ENCODE data around the gene ULBP1.
"Not testable (repeated sequence)": the region's sequence is repeated elsewhere in the genome, so short reads cannot be mapped to it uniquely, and the experiment has no call there.

The ULBP1 gene

GRCh38 chr6:149951096-149951495 is 12.6 kb upstream of the ULBP1 start:
- no peak for TF ChIP-seq EZH2 (IDR thresholded peaks at IDR 0.05; ENCODE audit: borderline replicate concordance, low read length)
- TF ChIP-seq CTCF (IDR thresholded peaks at IDR 0.05; ENCODE audit: low read length) = no peak
- H3K4me3 ChIP-seq (ENCODE audit: low read depth, low read length, poor library complexity, severe bottlenecking) = no peak overlapping the region
- H3K9ac ChIP-seq (ENCODE audit: low read length) = no peak overlapping the region

GRCh38 chr6:149951626-149952025 is 12.1 kb upstream of the ULBP1 start:
- H3K4me2 ChIP-seq (ENCODE audit: low read length) = no peak overlapping the region
- H3K27ac ChIP-seq (ENCODE audit: low read depth, low read length, poor library complexity, severe bottlenecking) = no peak overlapping the region
- no peak overlapping the region for H2AFZ ChIP-seq (ENCODE audit: low read length)
- H3K4me3 ChIP-seq (ENCODE audit: low read depth, low read length, poor library complexity, severe bottlenecking) = no peak overlapping the region
- no peaks in the 10 kb centered on the region for H3K36me3 ChIP-seq (ENCODE audit: insufficient read depth, low read length)
- H3K9ac ChIP-seq (ENCODE audit: low read length) = no peak overlapping the region
- H3K9me3 ChIP-seq (ENCODE audit: low read length) = no peaks in the 10 kb centered on the region
- no peak for TF ChIP-seq CTCF (IDR thresholded peaks at IDR 0.05; ENCODE audit: low read length)
- no peak for TF ChIP-seq EZH2 (IDR thresholded peaks at IDR 0.05; ENCODE audit: borderline replicate concordance, low read length)
- H3K27me3 ChIP-seq (ENCODE audit: insufficient read depth, low read length) = no peaks in the 10 kb centered on the region
- H3K79me2 ChIP-seq (ENCODE audit: insufficient read depth, low read length) = no peaks in the 10 kb centered on the region
- no peaks in the 10 kb centered on the region for H3K4me1 ChIP-seq (ENCODE audit: insufficient read depth, low read length, severe bottlenecking)
- no peaks in the 10 kb centered on the region for H4K20me1 ChIP-seq (ENCODE audit: insufficient read depth, low read length)
- no peaks in the 10 kb centered on the region for H3K9me2 ChIP-seq (ENCODE audit: low read depth, low read length)
- H3F3A ChIP-seq (ENCODE audit: insufficient read depth, low read length) = no peaks in the 10 kb centered on the region

More at GRCh38 chr6:149951096-149951495, 12.6 kb upstream of the ULBP1 start:
- Histone ChIP-seq H3K9me3 (ENCODE audit: low read length) (no peaks in the 10 kb centered on the region), H3K27me3 (ENCODE audit: insufficient read depth, low read length) (no peaks in the 10 kb centered on the region), H3K9me2 (ENCODE audit: low read depth, low read length) (no peaks in the 10 kb centered on the region), H2AFZ (ENCODE audit: low read length) (no peak overlapping the region), H3K79me2 (ENCODE audit: insufficient read depth, low read length) (no peaks in the 10 kb centered on the region), H3F3A (ENCODE audit: insufficient read depth, low read length) (no peaks in the 10 kb centered on the region), H3K36me3 (ENCODE audit: insufficient read depth, low read length) (no peaks in the 10 kb centered on the region), H4K20me1 (ENCODE audit: insufficient read depth, low read length) (no peaks in the 10 kb centered on the region), H3K4me2 (ENCODE audit: low read length) (no peak overlapping the region), H3K4me1 (ENCODE audit: insufficient read depth, low read length, severe bottlenecking) (no peaks in the 10 kb centered on the region), H3K27ac (ENCODE audit: low read depth, low read length, poor library complexity, severe bottlenecking) (no peak overlapping the region)

GRCh38 chr6:149953390-149953789 is 10.4 kb upstream of the ULBP1 start:
- not testable (repeated sequence) for H3K4me2 ChIP-seq (ENCODE audit: low read length); H3F3A ChIP-seq (ENCODE audit: insufficient read depth, low read length); H2AFZ ChIP-seq (ENCODE audit: low read length); H4K20me1 ChIP-seq (ENCODE audit: insufficient read depth, low read length); H3K27ac ChIP-seq (ENCODE audit: low read depth, low read length, poor library complexity, severe bottlenecking); H3K27me3 ChIP-seq (ENCODE audit: insufficient read depth, low read length); H3K9me2 ChIP-seq (ENCODE audit: low read depth, low read length); H3K36me3 ChIP-seq (ENCODE audit: insufficient read depth, low read length); H3K4me3 ChIP-seq (ENCODE audit: low read depth, low read length, poor library complexity, severe bottlenecking); H3K9ac ChIP-seq (ENCODE audit: low read length); H3K4me1 ChIP-seq (ENCODE audit: insufficient read depth, low read length, severe bottlenecking); H3K9me3 ChIP-seq (ENCODE audit: low read length); H3K79me2 ChIP-seq (ENCODE audit: insufficient read depth, low read length)

GRCh38 chr6:149953934-149954327 is 9.8 kb upstream of the ULBP1 start:
- H3K9me3 ChIP-seq (ENCODE audit: low read length); H3K36me3 ChIP-seq (ENCODE audit: insufficient read depth, low read length); H4K20me1 ChIP-seq (ENCODE audit: insufficient read depth, low read length); H3F3A ChIP-seq (ENCODE audit: insufficient read depth, low read length); H3K79me2 ChIP-seq (ENCODE audit: insufficient read depth, low read length); H3K4me3 ChIP-seq (ENCODE audit: low read depth, low read length, poor library complexity, severe bottlenecking); H3K9me2 ChIP-seq (ENCODE audit: low read depth, low read length); H3K4me2 ChIP-seq (ENCODE audit: low read length); H3K4me1 ChIP-seq (ENCODE audit: insufficient read depth, low read length, severe bottlenecking); H3K27ac ChIP-seq (ENCODE audit: low read depth, low read length, poor library complexity, severe bottlenecking); H2AFZ ChIP-seq (ENCODE audit: low read length); H3K9ac ChIP-seq (ENCODE audit: low read length); H3K27me3 ChIP-seq (ENCODE audit: insufficient read depth, low read length): not testable (repeated sequence)

GRCh38 chr6:149954328-149954983 is 9.3 kb upstream of the ULBP1 start:
- not testable (repeated sequence) for H3K4me3 ChIP-seq (ENCODE audit: low read depth, low read length, poor library complexity, severe bottlenecking); H3F3A ChIP-seq (ENCODE audit: insufficient read depth, low read length); H3K27me3 ChIP-seq (ENCODE audit: insufficient read depth, low read length); H3K4me2 ChIP-seq (ENCODE audit: low read length); H3K27ac ChIP-seq (ENCODE audit: low read depth, low read length, poor library complexity, severe bottlenecking); H4K20me1 ChIP-seq (ENCODE audit: insufficient read depth, low read length); H3K9me3 ChIP-seq (ENCODE audit: low read length); H3K9ac ChIP-seq (ENCODE audit: low read length); H2AFZ ChIP-seq (ENCODE audit: low read length); H3K36me3 ChIP-seq (ENCODE audit: insufficient read depth, low read length); H3K4me1 ChIP-seq (ENCODE audit: insufficient read depth, low read length, severe bottlenecking); H3K79me2 ChIP-seq (ENCODE audit: insufficient read depth, low read length); H3K9me2 ChIP-seq (ENCODE audit: low read depth, low read length)

- H2AFZ ChIP-seq (ENCODE audit: low read length); H4K20me1 ChIP-seq (ENCODE audit: insufficient read depth, low read length); H3K4me2 ChIP-seq (ENCODE audit: low read length); H3K4me3 ChIP-seq (ENCODE audit: low read depth, low read length, poor library complexity, severe bottlenecking); H3K27me3 ChIP-seq (ENCODE audit: insufficient read depth, low read length); H3F3A ChIP-seq (ENCODE audit: insufficient read depth, low read length); H3K9ac ChIP-seq (ENCODE audit: low read length); H3K9me3 ChIP-seq (ENCODE audit: low read length); H3K9me2 ChIP-seq (ENCODE audit: low read depth, low read length); H3K36me3 ChIP-seq (ENCODE audit: insufficient read depth, low read length); H3K4me1 ChIP-seq (ENCODE audit: insufficient read depth, low read length, severe bottlenecking); H3K79me2 ChIP-seq (ENCODE audit: insufficient read depth, low read length); H3K27ac ChIP-seq (ENCODE audit: low read depth, low read length, poor library complexity, severe bottlenecking): not testable (repeated sequence)
Observed at GRCh38 chr6:149954984-149955653, 8.6 kb upstream of the ULBP1 start.

Measured in OCI-LY1 (cell line).